Muscle layer of duodenum (tissue), 2 donors: ENCODE measurements around the gene FRMPD2.
"Not testable (repeated sequence)": the region's sequence is repeated elsewhere in the genome, so short reads cannot be mapped to it uniquely, and the experiment has no call there.

Experiments used
- H3K27ac ChIP-seq: one replicate; pipeline ENCODE4 v1.7.0; 2013; ENCODE audit warnings: mild to moderate bottlenecking, low read length
- H3K27me3 ChIP-seq: one replicate; pipeline ENCODE4 v1.7.0; 2013; ENCODE audit warnings: low read depth, mild to moderate bottlenecking, control low read depth, low read length
- H3K36me3 ChIP-seq, 2 donors: one replicate each; pipeline ENCODE4 v1.7.0; 2013; ENCODE audit warnings: low read length in 2 of 2, control low read depth in 1 of 2, mild to moderate bottlenecking in 1 of 2; ENCODE audit not compliant: insufficient read depth in 2 of 2, control insufficient read depth in 1 of 2
- H3K4me1 ChIP-seq, 2 donors: one replicate each; pipeline ENCODE4 v1.7.0; 2013; ENCODE audit warnings: low read length in 2 of 2, mild to moderate bottlenecking in 2 of 2, control low read depth in 1 of 2, moderate library complexity in 1 of 2; ENCODE audit not compliant: insufficient read depth in 2 of 2, control insufficient read depth in 1 of 2
- H3K4me3 ChIP-seq, 2 donors: one replicate each; pipeline ENCODE4 v1.7.0; 2013; ENCODE audit warnings: low read length in 2 of 2, low read depth in 1 of 2, mild to moderate bottlenecking in 1 of 2
- H3K9me3 ChIP-seq, 2 donors: one replicate each; pipeline ENCODE4 v1.7.0; 2013; ENCODE audit warnings: low read length in 2 of 2, control low read depth in 1 of 2, mild to moderate bottlenecking in 1 of 2; ENCODE audit not compliant: control insufficient read depth in 1 of 2
- donor health status: healthy.

Gene FRMPD2

DNA sequence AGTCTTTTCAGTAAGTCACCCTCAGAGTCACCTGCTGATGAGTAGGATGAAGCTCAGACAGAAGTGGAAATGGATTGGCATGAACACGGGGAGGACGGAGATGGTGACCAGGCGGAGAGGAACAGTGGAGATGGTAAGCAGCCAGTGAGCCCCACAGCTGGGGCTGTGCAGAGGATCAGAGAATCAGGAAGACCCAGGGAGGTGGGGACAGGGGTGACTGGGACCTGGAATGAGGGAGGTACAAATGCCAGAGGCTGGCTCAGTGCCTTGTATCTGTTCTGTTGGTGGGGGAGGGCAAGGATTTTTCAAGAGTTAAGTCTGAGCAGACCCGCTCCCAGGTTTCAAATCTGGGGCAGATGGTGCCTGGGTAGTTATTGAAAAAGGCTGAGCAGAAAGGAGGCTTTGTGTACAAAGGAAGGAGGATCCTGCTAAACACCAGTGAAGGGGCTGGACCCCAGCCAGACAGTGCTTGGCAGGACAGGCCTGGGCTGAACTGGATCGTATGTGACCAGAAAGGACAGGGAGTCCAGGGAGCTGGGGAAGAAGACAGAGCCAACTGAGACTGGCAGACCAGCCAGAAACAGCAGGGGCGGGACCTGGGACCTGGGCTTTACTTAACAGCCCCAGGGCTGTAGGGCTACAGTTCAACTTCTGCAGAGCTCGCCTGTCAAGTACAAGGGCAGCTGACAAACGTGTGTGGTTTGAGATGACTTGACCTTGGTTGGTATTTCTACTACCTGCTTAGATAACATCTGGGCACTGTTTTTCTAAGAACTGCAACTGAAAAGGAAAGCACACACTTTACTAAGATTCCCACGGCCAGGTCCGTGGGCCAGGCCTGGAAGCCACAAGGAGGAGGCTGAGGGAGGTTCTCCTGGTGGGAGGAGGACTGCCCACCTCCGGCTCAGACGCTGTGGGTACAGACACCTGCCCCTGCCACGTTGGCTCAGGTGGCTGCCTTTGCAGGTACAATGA, 13.2 kb upstream of the FRMPD2 start:
- no peak overlapping the region for H3K27ac ChIP-seq

DNA sequence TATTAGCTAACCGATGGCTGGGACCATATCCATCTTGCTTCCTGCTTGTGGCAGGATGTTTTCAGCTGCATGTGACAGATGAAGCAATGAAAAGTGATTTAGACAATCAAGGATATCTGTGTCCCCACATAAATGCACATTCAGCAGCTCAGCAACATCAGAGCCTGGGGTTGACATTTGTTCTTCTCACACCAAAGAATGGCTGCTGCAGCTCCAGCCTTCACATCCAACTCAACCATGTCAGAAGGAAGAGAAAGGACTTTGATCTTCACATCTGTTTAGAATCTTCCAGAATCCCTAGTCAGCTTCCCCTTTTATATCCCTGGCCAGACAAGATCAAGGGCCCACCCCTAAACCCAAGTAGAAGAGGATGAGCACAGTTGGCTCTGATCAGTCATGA, 11.9 kb upstream of the FRMPD2 start:
- peaks cover 9 to 13% of the 10 kb centered on the region in 2 donors for H3K9me3 ChIP-seq
- no peaks in the 10 kb centered on the region for H3K36me3 ChIP-seq
- H3K27me3 ChIP-seq = no peaks in the 10 kb centered on the region
- H3K4me1 ChIP-seq = no peaks in the 10 kb centered on the region
- no peak overlapping the region for H3K4me3 ChIP-seq
- H3K27ac ChIP-seq = no peak overlapping the region

More for the DNA sequence above, 13.2 kb upstream of the FRMPD2 start:
- Histone ChIP-seq H3K27me3 (no peaks in the 10 kb centered on the region), H3K36me3 (no peaks in the 10 kb centered on the region), H3K4me1 (no peaks in the 10 kb centered on the region), H3K4me3 (no peak overlapping the region), H3K9me3 (peaks cover 6 to 13% of the 10 kb centered on the region in 2 donors)

DNA sequence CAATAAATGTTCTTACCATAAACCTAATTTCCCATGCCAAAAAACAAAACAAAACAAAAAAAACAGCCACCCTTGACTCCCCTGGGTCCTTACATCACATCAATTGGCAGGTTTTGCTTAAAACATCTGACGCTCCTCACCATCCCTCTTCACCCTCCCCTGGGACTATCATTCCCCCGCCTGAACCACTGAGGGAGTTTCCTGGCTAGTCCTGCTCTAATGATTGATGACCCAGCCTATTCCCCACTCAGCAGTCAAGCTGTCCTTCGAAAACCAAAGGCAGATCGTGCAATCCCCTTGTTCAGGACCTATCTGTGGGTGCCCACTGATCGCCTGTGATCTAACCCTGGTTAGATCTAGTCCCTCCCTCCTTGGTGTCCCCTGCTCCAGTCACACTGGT, 11.2 kb upstream of the FRMPD2 start:
- peaks cover 9 to 13% of the 10 kb centered on the region in 2 donors for H3K9me3 ChIP-seq
- H3K36me3 ChIP-seq = no peaks in the 10 kb centered on the region
- H3K27ac ChIP-seq = no peak overlapping the region
- H3K27me3 ChIP-seq = no peaks in the 10 kb centered on the region
- no peak overlapping the region for H3K4me3 ChIP-seq
- H3K4me1 ChIP-seq = no peaks in the 10 kb centered on the region

- H3K27ac ChIP-seq = no peak overlapping the region
- no peaks in the 10 kb centered on the region for H3K4me1 ChIP-seq
- H3K4me3 ChIP-seq = no peak overlapping the region
- H3K9me3 ChIP-seq = peaks cover 13% of the 10 kb centered on the region in 2 donors
- no peaks in the 10 kb centered on the region for H3K27me3 ChIP-seq
- no peaks in the 10 kb centered on the region for H3K36me3 ChIP-seq
Measured at GRCh38 chr10:48284811-48285210, 10.3 kb upstream of the FRMPD2 start.

DNA sequence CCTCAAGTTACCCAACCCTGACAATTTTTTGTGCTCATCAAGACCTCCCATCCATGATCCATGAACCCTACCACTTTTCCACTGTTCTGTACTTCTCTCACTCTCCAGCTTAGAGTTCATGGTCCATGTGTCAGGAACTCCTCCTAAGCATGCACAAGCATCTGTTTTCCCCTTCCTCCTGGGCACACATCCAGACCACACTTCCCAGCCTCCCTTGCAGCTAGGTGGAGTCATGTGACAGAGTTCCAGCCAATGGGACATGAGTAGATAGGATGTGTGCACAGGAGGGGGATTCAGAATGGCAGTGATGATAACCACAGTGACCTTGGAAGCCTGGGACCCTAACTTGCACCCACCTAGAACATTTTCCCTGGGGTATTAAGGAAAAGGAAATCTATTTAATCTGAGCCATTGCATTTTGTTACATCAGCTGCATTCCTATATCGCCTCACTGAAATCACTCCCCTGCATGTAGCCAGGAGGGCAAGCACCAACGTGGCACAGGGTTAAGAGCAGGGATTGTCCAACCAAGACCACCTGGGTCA, 9.6 kb upstream of the FRMPD2 start:
- Histone ChIP-seq H3K27me3 (no peaks in the 10 kb centered on the region), H3K36me3 (no peaks in the 10 kb centered on the region), H3K4me3 (no peak overlapping the region), H3K27ac (no peak overlapping the region), H3K4me1 (no peaks in the 10 kb centered on the region), H3K9me3 (peaks cover 13% of the 10 kb centered on the region in 2 donors)

- no peak overlapping the region for H3K27ac ChIP-seq
- H3K4me3 ChIP-seq = no peak overlapping the region
- no peaks in the 10 kb centered on the region for H3K4me1 ChIP-seq
- H3K9me3 ChIP-seq = peaks cover 13% of the 10 kb centered on the region in 2 donors
- no peaks in the 10 kb centered on the region for H3K36me3 ChIP-seq
- no peaks in the 10 kb centered on the region for H3K27me3 ChIP-seq
Measured at GRCh38 chr10:48282829-48283228, 8.3 kb upstream of the FRMPD2 start.

- not testable (repeated sequence) for H3K4me1 ChIP-seq, H3K27ac ChIP-seq, H3K36me3 ChIP-seq, H3K4me3 ChIP-seq, H3K27me3 ChIP-seq
- peaks cover 13% of the 10 kb centered on the region in 2 donors for H3K9me3 ChIP-seq
Measured at GRCh38 chr10:48281697-48282096, 7.2 kb upstream of the FRMPD2 start.

DNA sequence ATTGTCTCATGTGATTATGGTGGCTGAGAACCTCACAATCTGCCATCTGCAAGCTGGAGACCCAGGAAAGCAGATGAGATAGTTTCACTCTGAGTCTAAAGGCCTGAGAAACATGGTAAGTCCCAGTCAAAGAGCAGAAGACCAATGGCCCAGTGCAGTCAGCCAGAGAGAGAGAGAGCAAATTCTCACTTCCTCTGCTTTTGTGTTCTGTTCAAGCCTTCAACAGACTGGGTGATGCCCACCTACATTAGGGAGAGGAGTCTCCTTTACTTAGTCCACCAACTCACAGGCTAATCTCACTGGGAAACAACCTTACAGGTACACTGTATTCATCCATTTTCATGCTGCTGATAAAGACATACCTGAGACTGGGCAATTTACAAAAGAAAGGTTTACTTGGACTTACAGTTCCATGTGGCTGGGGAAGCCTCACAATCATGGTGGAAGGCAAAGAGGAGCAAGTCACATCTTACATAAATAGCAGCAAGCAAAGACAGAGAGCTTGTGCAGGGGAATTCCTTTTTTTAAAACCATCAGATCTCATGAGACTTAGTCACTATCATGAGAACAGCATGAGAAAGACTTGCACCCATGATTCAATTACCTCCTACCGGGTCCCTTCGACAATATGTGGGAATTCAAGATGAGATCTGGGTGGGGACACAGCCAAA, 4.7 kb upstream of the FRMPD2 start:
- H3K9me3 ChIP-seq = peaks cover 10 to 13% of the 10 kb centered on the region in 2 donors
- H3K4me3 ChIP-seq = no peak overlapping the region
- no peaks in the 10 kb centered on the region for H3K36me3 ChIP-seq
- H3K4me1 ChIP-seq = no peaks in the 10 kb centered on the region
- H3K27ac ChIP-seq = no peak overlapping the region
- no peaks in the 10 kb centered on the region for H3K27me3 ChIP-seq

- H3K27ac ChIP-seq = no peak overlapping the region
- no peaks in the 10 kb centered on the region for H3K27me3 ChIP-seq
- H3K9me3 ChIP-seq = peaks cover 0 to 7% of the 10 kb centered on the region in 2 donors
- no peaks in the 10 kb centered on the region for H3K4me1 ChIP-seq
- no peak overlapping the region for H3K4me3 ChIP-seq
- no peaks in the 10 kb centered on the region for H3K36me3 ChIP-seq
Measured at GRCh38 chr10:48277093-48277492, 2.6 kb upstream of the FRMPD2 start.

- Histone ChIP-seq H3K9me3 (no peaks in the 10 kb centered on the region), H3K4me3 (no peak overlapping the region), H3K27me3 (no peaks in the 10 kb centered on the region), H3K36me3 (no peaks in the 10 kb centered on the region), H3K27ac (no peak overlapping the region), H3K4me1 (no peaks in the 10 kb centered on the region)
Measured at GRCh38 chr10:48273741-48274140, 755 bp downstream of the FRMPD2 start.

DNA sequence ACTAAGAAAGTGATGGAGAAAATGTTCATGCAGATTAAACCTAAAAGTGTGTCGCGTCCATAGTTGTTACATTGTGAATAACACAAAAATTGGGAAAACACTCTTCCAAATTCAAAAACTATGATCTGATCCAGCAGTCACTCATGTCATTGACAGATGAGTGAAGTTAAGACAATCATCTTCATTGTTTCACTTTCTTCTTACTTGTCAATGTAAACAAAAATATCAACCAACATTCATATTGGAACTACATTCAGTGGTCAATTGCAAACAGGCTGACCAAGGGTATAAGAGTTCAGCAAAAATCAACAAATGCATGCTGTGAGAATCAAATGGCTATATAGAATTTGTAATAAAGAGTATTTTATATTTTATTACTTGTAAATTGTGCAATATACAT, 1.8 kb downstream of the FRMPD2 start:
- Histone ChIP-seq H3K27me3 (no peaks in the 10 kb centered on the region), H3K27ac (no peak overlapping the region), H3K4me3 (no peak overlapping the region), H3K36me3 (no peaks in the 10 kb centered on the region), H3K4me1 (no peaks in the 10 kb centered on the region), H3K9me3 (peaks cover 0 to 4% of the 10 kb centered on the region in 2 donors)
